Myometrial cell (primary cell): ENCODE measurements around the gene ARHGAP12. TPM values are rescaled to one million over a fixed set of nuclear protein-coding genes. Genes with fewer than 3 reads are reported as not detected.

Source experiments
- total RNA-seq: library from RNA; depleted of rRNA; stranded (reverse); fragments of >200 nt; gene quantifications from 2 replicates; pipeline ENCODE4 v1.2.3, GENCODE V29; 2015

The ARHGAP12 gene
- total RNA-seq = 16.4 and 29.2 TPM in 2 replicates

GRCh38 chr10:31928549-31929260 is at the start of gene ARHGAP12:
Gene ARHGAP12, minus strand, starts transcription at chr10:31928831. Its CDS starts 19,976 bp downstream, at chr10:31908855.

Other genes with a start within 250 kb of the ARHGAP12 start
- gene KIF5B, start 127.6 kb upstream of the ARHGAP12 start, total RNA-seq = 85.9 and 120 TPM in 2 replicates